Kidney (tissue), 14 donors: Measurements from ENCODE around the gene PDZK1. TPM values are rescaled to one million over a fixed set of nuclear protein-coding genes. Genes with fewer than 3 reads are reported as not detected.
A peak's percentile ranks its signal among the peaks of the same experiment; 100 is the strongest.

Experiments used
- DNase-seq, 5 donors: peaks; one replicate each; pipeline ENCODE4 v3.0.0-alpha.2; 2013 to 2020
- FAIRE-seq: peaks from 2 replicates; lab custom pipeline; 2012; peaks lifted over from hg19 to GRCh38; lab: Jason Lieb, UNC
- H3K27ac ChIP-seq, 2 donors: one replicate each; pipeline ENCODE4 v1.7.0; 2013; ENCODE audit warnings: low read depth in 2 of 2, low read length in 2 of 2, inconsistent platforms in 1 of 2
- H3K27me3 ChIP-seq: one replicate; pipeline ENCODE4 v1.7.1; 2013; ENCODE audit warnings: low read length, inconsistent platforms; ENCODE audit not compliant: control insufficient read depth, insufficient read depth
- H3K36me3 ChIP-seq, 3 donors: one replicate each; pipeline versions ENCODE4 v1.7.0 to v1.7.1; 2013; ENCODE audit warnings: low read length in 3 of 3, control low read depth in 1 of 3, inconsistent platforms in 1 of 3; ENCODE audit not compliant: insufficient read depth in 3 of 3, control insufficient read depth in 2 of 3
- H3K4me1 ChIP-seq, 3 donors: one replicate each; pipeline versions ENCODE4 v1.7.0 to v1.7.1; 2013; ENCODE audit warnings: low read length in 3 of 3, inconsistent platforms in 1 of 3, low read depth in 1 of 3; ENCODE audit not compliant: control insufficient read depth in 2 of 3, insufficient read depth in 2 of 3
- H3K4me3 ChIP-seq, 3 donors: one replicate each; pipeline versions ENCODE4 v1.7.0 to v1.8.1; 2013; ENCODE audit warnings: low read length in 3 of 3, control low read depth in 1 of 3, inconsistent platforms in 1 of 3
- H3K9ac ChIP-seq, 3 donors: one replicate each; pipeline versions ENCODE4 v1.7.0 to v1.7.1; 2013; ENCODE audit warnings: low read length in 3 of 3, control low read depth in 1 of 3, inconsistent platforms in 1 of 3
- H3K9me3 ChIP-seq, 3 donors: one replicate each; pipeline versions ENCODE4 v1.7.0 to v1.7.1; 2013; ENCODE audit warnings: low read length in 3 of 3, control low read depth in 1 of 3, inconsistent platforms in 1 of 3; ENCODE audit not compliant: control insufficient read depth in 2 of 3, insufficient read depth in 1 of 3
- intact Hi-C: fragments of 100-400 bp; cut with DNase I; formaldehyde crosslinking; loops from one replicate; pipeline ENCODE4 v1.11.1; 2022
- polyA plus RNA-seq: library from polyadenylated mRNA; stranded (reverse); fragments of 350-450 nt; fragmentation: Illumina TruSeq; extraction: RNeasy Lipid Tissue Mini Kit (QIAGEN cat#74804); gene quantifications from one replicate; pipeline ENCODE4 v1.2.3, GENCODE V29; 2014; ENCODE audit warnings: low read depth, low replicate concordance; ENCODE audit not compliant: insufficient read depth
- total RNA-seq: library from RNA; stranded (reverse); fragmentation: NEBNext Ultra II Directional; extraction: Animal tissue kit (Norgen Biotek cat#: 25700); gene quantifications from one replicate; pipeline ENCODE4 v1.2.1, GENCODE V29; 2021
- TF ChIP-seq, protein P1 (sequence below): IDR thresholded peaks from 3 replicates; pipeline ENCODE4 v1.5.1; 2012; ENCODE audit warnings: mild to moderate bottlenecking, moderate library complexity, borderline replicate concordance; ENCODE audit not compliant: insufficient read depth; ENCODE audit errors: extremely low read depth
- donor health status: control.
- donor health status: control.
- donor health status: control.
- donor health status: control.
- donor health status: control.
- donor health status: DM: yes; HTN: yes; CAD: no.
- donor health status: Normal renal cell carcinoma (clear cell type).

Gene PDZK1
- total and polyA plus RNA-seq, 2 donors from 2014 or later = 152 to 659 TPM

- DNase-seq = peak in 1 of 5 donors; percentile 50
- Histone ChIP-seq H3K27me3 (no peaks in the 10 kb centered on the region), H3K36me3 (peaks cover 0 to 18% (median 5%) of the 10 kb centered on the region in 3 donors), H3K27ac (peak overlapping the region; percentile 6 to 42), H3K9me3 (no peaks in the 10 kb centered on the region), H3K4me1 (peaks cover 0 to 25% (median 16%) of the 10 kb centered on the region in 3 donors), H3K9ac (no peak overlapping the region), H3K4me3 (no peak overlapping the region)
- intact Hi-C loops = no loop called here
- TF ChIP-seq, protein P1, sequence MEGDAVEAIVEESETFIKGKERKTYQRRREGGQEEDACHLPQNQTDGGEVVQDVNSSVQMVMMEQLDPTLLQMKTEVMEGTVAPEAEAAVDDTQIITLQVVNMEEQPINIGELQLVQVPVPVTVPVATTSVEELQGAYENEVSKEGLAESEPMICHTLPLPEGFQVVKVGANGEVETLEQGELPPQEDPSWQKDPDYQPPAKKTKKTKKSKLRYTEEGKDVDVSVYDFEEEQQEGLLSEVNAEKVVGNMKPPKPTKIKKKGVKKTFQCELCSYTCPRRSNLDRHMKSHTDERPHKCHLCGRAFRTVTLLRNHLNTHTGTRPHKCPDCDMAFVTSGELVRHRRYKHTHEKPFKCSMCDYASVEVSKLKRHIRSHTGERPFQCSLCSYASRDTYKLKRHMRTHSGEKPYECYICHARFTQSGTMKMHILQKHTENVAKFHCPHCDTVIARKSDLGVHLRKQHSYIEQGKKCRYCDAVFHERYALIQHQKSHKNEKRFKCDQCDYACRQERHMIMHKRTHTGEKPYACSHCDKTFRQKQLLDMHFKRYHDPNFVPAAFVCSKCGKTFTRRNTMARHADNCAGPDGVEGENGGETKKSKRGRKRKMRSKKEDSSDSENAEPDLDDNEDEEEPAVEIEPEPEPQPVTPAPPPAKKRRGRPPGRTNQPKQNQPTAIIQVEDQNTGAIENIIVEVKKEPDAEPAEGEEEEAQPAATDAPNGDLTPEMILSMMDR = no peak
- FAIRE-seq = no peak
Measured at GRCh38 chr1:145692785-145693443, 14.3 kb downstream of the PDZK1 start.

- H3K4me3 ChIP-seq = no peak overlapping the region
- TF ChIP-seq, protein P1 = no peak
- H3K9ac ChIP-seq = no peak overlapping the region
- intact Hi-C loops = no loop called here
- no peaks in the 10 kb centered on the region for H3K27me3 ChIP-seq
- peaks cover 0 to 25% (median 14%) of the 10 kb centered on the region in 3 donors for H3K4me1 ChIP-seq
- H3K27ac ChIP-seq = peak overlapping the region in 1 of 2 donors; percentile 23
- peak in 1 of 5 donors; percentile 53 for DNase-seq
- FAIRE-seq = no peak
- H3K9me3 ChIP-seq = no peaks in the 10 kb centered on the region
- H3K36me3 ChIP-seq = peaks cover 0 to 23% (median 8%) of the 10 kb centered on the region in 3 donors
Measured at GRCh38 chr1:145690587-145691558, 16.3 kb downstream of the PDZK1 start.

DNA sequence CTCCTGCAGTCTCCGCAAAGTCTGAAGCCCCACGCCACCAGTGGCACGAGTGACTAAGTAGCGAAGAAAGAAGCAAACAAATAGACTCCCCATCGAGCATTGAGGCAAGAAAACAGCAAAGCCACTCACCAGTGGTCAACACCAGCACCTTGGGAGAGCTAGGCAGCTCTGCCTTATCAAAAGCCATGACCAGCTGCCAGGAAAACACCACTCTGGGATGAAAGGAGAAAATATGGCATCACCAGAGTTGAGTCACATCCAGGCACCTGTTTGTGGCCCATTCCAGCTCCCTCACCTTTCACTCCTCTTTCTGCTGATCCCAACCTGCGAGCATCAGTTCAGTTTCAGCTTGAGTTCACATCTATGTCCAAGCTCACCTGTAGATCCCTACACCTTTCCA is 17.2 kb downstream of the PDZK1 start:
- Histone ChIP-seq H3K4me3 (no peak overlapping the region), H3K27ac (no peak overlapping the region), H3K9me3 (no peaks in the 10 kb centered on the region), H3K36me3 (peaks cover 0 to 19% (median 8%) of the 10 kb centered on the region in 3 donors), H3K4me1 (peaks cover 0 to 25% (median 10%) of the 10 kb centered on the region in 3 donors), H3K27me3 (no peaks in the 10 kb centered on the region), H3K9ac (no peak overlapping the region)
- DNase-seq = no peak
- FAIRE-seq = no peak
- TF ChIP-seq, protein P1 = no peak
- intact Hi-C loops = no loop called here
